H1 (cell line): Measurements from ENCODE around the gene TSFM. TPM values are rescaled to one million over a fixed set of nuclear protein-coding genes. Genes with fewer than 3 reads are reported as not detected.

Experiments used
- ATF3 ChIP-seq: IDR thresholded peaks from 2 replicates; pipeline ENCODE4 v1.6.1; 2011; ENCODE audit warnings: low read depth, mild to moderate bottlenecking, low read length; ENCODE audit not compliant: insufficient read depth
- CTBP2 ChIP-seq: IDR thresholded peaks from 2 replicates; pipeline ENCODE4 v1.7.0; 2011; ENCODE audit warnings: borderline replicate concordance, mild to moderate bottlenecking, moderate library complexity, mixed read lengths, low read length; ENCODE audit not compliant: insufficient read depth, insufficient read length
- E2F6 ChIP-seq: IDR thresholded peaks from 2 replicates; pipeline ENCODE4 v1.6.1; 2012; ENCODE audit warnings: inconsistent platforms
- HDAC6 ChIP-seq: IDR thresholded peaks from one replicate; pipeline ENCODE4 v1.7.1; 2012; ENCODE audit warnings: low read depth, mild to moderate bottlenecking, inconsistent platforms, low read length, moderate library complexity
- MAX ChIP-seq: IDR thresholded peaks from 2 replicates; pipeline ENCODE4 v1.6.1; 2012; ENCODE audit warnings: inconsistent platforms
- POLR2A ChIP-seq, 2 experiments: IDR thresholded peaks; 1 replicate in 1 of 2; 2 replicates in 1 of 2; pipeline ENCODE4 v1.6.1; 2011; ENCODE audit warnings: low read depth in 2 of 2, low read length in 2 of 2, mild to moderate bottlenecking in 2 of 2; ENCODE audit errors: control extremely low read depth in 1 of 2
- RNF2 ChIP-seq: fragments of 200-900, 300-1000 bp; sonication (generic); IDR thresholded peaks from 2 replicates; pipeline ENCODE4 v1.7.1; 2016; ENCODE audit warnings: borderline replicate concordance, low read depth, mild to moderate bottlenecking, antibody characterized with exemption, low read length; ENCODE audit not compliant: poor library complexity, severe bottlenecking; ENCODE audit errors: missing control alignments
- SP2 ChIP-seq: IDR thresholded peaks from 2 replicates; pipeline ENCODE4 v1.6.1; 2012; ENCODE audit warnings: mild to moderate bottlenecking, low read length, inconsistent platforms
- polyA plus RNA-seq, 7 experiments: library from polyadenylated mRNA; depleted of rRNA in 3 of 7; stranded (reverse) in 5 of 7; unstranded in 2 of 7; fragments of >200 nt in 5 of 7; fragments of 200-250 nt in 2 of 7; gene quantifications; 1 replicate in 5 of 7; 2 replicates in 1 of 7; 4 replicates in 1 of 7; pipeline versions ENCODE4 v1.2.1 to v1.2.3, GENCODE V29; 2011 to 2013; ENCODE audit warnings: missing spikeins in 2 of 7, mixed read lengths in 2 of 7
- total RNA-seq: library from RNA; stranded (reverse); fragmentation: NEBNext Ultra II Directional; extraction: Animal tissue kit (Norgen Biotek cat#: 25700); gene quantifications from 2 replicates; pipeline ENCODE4 v1.2.1, GENCODE V29; 2021

Gene TSFM
- total and polyA plus RNA-seq, 2 of the 8 experiments (the other 6 are each of a cell fraction or from before 2014, with no cell fraction given) = 17.4 to 49.8 TPM

GRCh38 chr12:57782608-57783465 is at the start of gene TSFM (continued):
- TF ChIP-seq ATF3 = peak; percentile 89
- TF ChIP-seq CTBP2 = no peak
- no peak for TF ChIP-seq RNF2
- TF ChIP-seq SP2 = peak; percentile 44; the same call in 1 of the 2 replicates
- peak in 1 of 2 experiments; percentile 96; a peak in 2 of 3 replicates for TF ChIP-seq POLR2A (IDR thresholded peaks at IDR 0.05; ENCODE audit: control extremely low read depth in 1 of 2, low read depth in 2 of 2, low read length in 2 of 2)
- TF ChIP-seq HDAC6 = no peak
- TF ChIP-seq E2F6 = no peak
- peak; percentile 67 for TF ChIP-seq MAX
